SU-DHL-6 (cell line): ENCODE data around the gene MTX3.

Experiments
- CTCF ChIP-seq: fragments of 200-600 bp; sonication (generic); IDR thresholded peaks from one replicate; pipeline ENCODE4 v1.5.1; 2017; ENCODE audit warnings: antibody characterized with exemption, mild to moderate bottlenecking, low read length, moderate library complexity; ENCODE audit not compliant: insufficient read depth, poor library complexity, severe bottlenecking
- EZH2phosphoT487 ChIP-seq: fragments of 200-600 bp; sonication (generic), shearing (Covaris generic); conservative IDR thresholded peaks from 2 replicates; pipeline ENCODE4 v1.6.1; 2018; ENCODE audit warnings: mild to moderate bottlenecking, antibody characterized with exemption, low read length, moderate library complexity, mixed read lengths

- TF ChIP-seq CTCF (no peak), EZH2phosphoT487 (no peak)
Measured at GRCh38 chr5:79932510-79933504, 58.3 kb downstream of the MTX3 start.
